ENCODE data around the gene SYN1.
"Not testable (repeated sequence)": the region's sequence is repeated elsewhere in the genome, so short reads cannot be mapped to it uniquely, and the experiment has no call there.

Gene SYN1

DNA sequence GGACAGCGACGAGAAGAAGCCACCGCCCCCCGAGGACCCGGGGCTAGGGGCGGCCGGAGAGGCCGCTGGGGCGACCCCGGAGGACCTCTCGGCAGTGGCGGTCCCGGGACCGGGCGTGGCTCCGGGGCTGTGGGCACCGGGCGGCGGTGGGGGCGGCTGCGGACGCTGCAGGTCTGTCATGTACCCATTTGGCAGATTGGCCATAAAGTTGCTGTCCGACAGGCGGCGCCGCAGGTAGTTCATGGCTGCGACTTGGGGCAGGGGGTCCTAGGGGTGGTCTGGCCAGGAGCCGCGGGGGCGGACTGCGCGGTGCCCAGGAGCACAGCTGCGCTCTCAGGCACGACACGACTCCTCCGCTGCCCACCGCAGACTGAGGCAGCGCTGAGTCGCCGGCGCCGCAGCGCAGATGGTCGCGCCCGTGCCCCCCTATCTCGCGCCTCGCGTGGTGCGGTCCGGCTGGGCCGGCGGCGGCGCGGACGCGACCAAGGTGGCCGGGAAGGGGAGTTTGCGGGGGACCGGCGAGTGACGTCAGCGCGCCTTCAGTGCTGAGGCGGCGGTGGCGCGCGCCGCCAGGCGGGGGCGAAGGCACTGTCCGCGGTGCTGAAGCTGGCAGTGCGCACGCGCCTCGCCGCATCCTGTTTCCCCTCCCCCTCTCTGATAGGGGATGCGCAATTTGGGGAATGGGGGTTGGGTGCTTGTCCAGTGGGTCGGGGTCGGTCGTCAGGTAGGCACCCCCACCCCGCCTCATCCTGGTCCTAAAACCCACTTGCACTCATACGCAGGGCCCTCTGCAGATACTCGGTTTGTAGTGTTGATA is at the start of gene SYN1:
TSS of gene SYN1 (minus strand) at position 372 of the 817 bp plus-strand sequence. CDS start at position 243, 129 bp downstream.
- TF ChIP-seq, protein P1, sequence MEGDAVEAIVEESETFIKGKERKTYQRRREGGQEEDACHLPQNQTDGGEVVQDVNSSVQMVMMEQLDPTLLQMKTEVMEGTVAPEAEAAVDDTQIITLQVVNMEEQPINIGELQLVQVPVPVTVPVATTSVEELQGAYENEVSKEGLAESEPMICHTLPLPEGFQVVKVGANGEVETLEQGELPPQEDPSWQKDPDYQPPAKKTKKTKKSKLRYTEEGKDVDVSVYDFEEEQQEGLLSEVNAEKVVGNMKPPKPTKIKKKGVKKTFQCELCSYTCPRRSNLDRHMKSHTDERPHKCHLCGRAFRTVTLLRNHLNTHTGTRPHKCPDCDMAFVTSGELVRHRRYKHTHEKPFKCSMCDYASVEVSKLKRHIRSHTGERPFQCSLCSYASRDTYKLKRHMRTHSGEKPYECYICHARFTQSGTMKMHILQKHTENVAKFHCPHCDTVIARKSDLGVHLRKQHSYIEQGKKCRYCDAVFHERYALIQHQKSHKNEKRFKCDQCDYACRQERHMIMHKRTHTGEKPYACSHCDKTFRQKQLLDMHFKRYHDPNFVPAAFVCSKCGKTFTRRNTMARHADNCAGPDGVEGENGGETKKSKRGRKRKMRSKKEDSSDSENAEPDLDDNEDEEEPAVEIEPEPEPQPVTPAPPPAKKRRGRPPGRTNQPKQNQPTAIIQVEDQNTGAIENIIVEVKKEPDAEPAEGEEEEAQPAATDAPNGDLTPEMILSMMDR (IDR thresholded peaks at IDR 0.05; ENCODE audit: low read length, missing control alignments), result no peak
- DNase-seq (ENCODE audit: low read depth), result peak; percentile 84
- peak within 1 kb of the TSS; percentile 49 for H3K4me3 ChIP-seq (replicated peaks; ENCODE audit: low read depth, low read length)

- H3K4me3 ChIP-seq (replicated peaks; ENCODE audit: low read depth, low read length); DNase-seq (ENCODE audit: low read depth): not testable (repeated sequence)
Observed at GRCh38 chrX:47665797-47666196, 46.1 kb upstream of the SYN1 start.

- H3K4me3 ChIP-seq (replicated peaks; ENCODE audit: low read depth, low read length), result no peak overlapping the region
- peak; percentile 44 for DNase-seq (ENCODE audit: low read depth)
- TF ChIP-seq, protein P1 (IDR thresholded peaks at IDR 0.05; ENCODE audit: low read length, missing control alignments), result no peak
Observed at GRCh38 chrX:47664737-47665136, 45.1 kb upstream of the SYN1 start.

DNA sequence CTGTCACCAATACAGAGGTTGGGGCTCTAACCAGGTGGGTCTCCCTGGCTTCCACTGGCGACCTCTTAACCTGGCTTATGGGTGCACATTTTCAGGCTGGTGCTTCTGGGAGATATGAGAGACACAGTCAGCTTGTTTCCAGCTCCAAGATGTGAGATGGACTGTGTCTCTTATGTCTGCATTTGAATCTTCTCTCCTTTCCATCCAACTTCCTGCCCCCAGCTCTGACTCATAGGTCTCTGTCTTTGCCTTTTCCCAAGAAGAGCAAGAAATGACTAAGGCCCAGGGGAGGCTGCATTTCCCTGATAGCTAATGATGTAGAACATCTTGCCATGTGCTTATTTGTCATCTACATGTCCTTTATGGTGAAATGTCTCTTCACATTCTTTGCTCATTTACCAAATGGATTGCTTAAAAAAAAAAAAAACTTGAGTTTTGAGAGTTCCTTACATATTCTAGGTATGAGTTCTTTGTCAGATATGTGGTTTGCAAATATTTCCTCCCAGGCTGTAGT is 42.5 kb upstream of the SYN1 start:
- peak; percentile 90 for DNase-seq (ENCODE audit: low read depth)
- TF ChIP-seq, protein P1 (IDR thresholded peaks at IDR 0.05; ENCODE audit: low read length, missing control alignments), result no peak
- H3K4me3 ChIP-seq (replicated peaks; ENCODE audit: low read depth, low read length), result no peak overlapping the region

DNA sequence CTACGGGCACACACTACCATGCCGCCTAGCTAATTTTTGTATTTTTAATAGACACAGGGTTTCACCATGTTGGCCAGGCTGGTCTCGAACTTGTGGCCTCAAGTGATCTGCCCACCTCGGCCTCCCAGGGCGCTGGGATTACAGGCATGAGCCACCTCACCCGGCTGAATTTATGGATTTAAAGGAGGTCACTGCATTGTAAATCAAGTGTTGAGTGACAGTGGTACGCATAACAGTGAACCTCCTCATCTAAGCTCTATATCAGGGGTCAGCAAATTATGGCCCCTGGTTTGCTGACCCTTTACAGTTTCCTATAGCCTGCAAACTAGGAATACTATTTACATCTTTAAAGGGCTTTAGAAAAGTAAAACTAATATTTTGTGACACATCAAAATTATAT is 41.9 kb upstream of the SYN1 start:
- DNase-seq (ENCODE audit: low read depth), result no peak
- H3K4me3 ChIP-seq (replicated peaks; ENCODE audit: low read depth, low read length), result no peak overlapping the region
- TF ChIP-seq, protein P1 (IDR thresholded peaks at IDR 0.05; ENCODE audit: low read length, missing control alignments), result no peak

DNA sequence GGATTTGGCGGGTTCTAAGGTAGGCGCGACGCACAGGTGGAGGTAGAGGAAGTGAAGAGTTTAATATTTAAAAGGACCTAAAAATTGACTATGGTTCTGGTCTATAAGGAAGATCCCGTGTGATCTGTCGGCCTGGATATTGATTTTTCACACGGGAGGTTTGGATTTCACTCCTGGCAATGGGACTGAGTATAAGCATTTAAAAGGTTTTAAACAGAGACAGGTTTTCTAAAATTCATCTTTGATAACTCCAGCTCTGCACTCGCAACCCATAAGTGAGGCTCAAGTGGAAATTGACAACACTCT is 39.7 kb upstream of the SYN1 start:
- TF ChIP-seq, protein P1 (IDR thresholded peaks at IDR 0.05; ENCODE audit: low read length, missing control alignments), result no peak
- H3K4me3 ChIP-seq (replicated peaks; ENCODE audit: low read depth, low read length), result peak overlapping the region; percentile 71
- no peak for DNase-seq (ENCODE audit: low read depth)

GRCh38 chrX:47658684-47659420 is 39.2 kb upstream of the SYN1 start, which contains the start of gene UXT:
Gene UXT, minus strand, starts transcription at chrX:47659180. Its CDS starts 253 bp downstream, at chrX:47658927.
- TF ChIP-seq, protein P1 (IDR thresholded peaks at IDR 0.05; ENCODE audit: low read length, missing control alignments), result no peak
- H3K4me3 ChIP-seq (replicated peaks; ENCODE audit: low read depth, low read length), result peak within 1 kb of the TSS; percentile 71
- DNase-seq (ENCODE audit: low read depth), result peak; percentile 96
